ENCODE results near the gene COL15A1.

DNA sequence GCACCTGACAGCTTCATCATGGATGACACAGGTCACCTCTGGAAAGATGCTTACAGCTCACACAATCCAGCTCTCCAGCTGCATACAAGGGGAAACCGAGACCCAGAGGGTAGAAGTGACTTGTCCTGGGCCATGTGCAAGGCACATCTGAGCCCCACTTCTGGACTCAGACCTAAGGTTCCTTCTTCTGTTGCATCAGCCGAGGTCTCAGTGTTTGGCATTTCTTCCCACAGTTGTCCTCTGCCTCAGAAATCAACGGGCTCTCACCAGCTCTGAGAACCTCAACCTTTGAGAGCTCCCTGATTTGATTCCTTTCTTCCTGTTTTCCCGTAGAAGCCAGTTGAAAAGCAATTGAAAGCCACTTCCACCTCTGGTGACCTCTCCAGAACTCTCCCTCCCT is 38.7 kb upstream of the COL15A1 start:
- no peak for TF ChIP-seq CTCF (IDR thresholded peaks at IDR 0.05)
- TF ChIP-seq POLR2A (IDR thresholded peaks at IDR 0.05; ENCODE audit: low read depth): no peak
- TF ChIP-seq POLR2AphosphoS5 (IDR thresholded peaks at IDR 0.05): no peak

All from esophagus muscularis mucosa (tissue), 3 donors.